ENCODE data around the gene PRAMEF7. TPM values are rescaled to one million over a fixed set of nuclear protein-coding genes. Genes with fewer than 3 reads are reported as not detected.
"Not testable (repeated sequence)": the region's sequence is repeated elsewhere in the genome, so short reads cannot be mapped to it uniquely, and the experiment has no call there.

The PRAMEF7 gene
- total RNA-seq (not detected), total RNA-seq (0 reads per million in 29 experiments)
- not detected for total RNA-seq (2013)

GRCh38 chr1:12916310-12916709 is at the start of gene PRAMEF7:
Gene PRAMEF7 (plus strand): TSS chr1:12916610. CDS start chr1:12917693, 1,083 bp downstream.
- ATAC-seq (replicated peaks in 1 of 4); H3K4me3 ChIP-seq (ENCODE audit: control insufficient read depth in 1 of 2, extremely low read depth in 1 of 2, low read length in 1 of 2); H3K27me3 Mint-ChIP-seq; POLR2A ChIA-PET; CTCF ChIA-PET; H3K27ac ChIP-seq (ENCODE audit: low read length); H3K4me1 Mint-ChIP-seq; H3K4me3 Mint-ChIP-seq; H3K27ac Mint-ChIP-seq; H3K4me1 ChIP-seq (ENCODE audit: control insufficient read depth in 1 of 2, extremely low read depth in 1 of 2, insufficient read depth in 2 of 2, low read length in 2 of 2); DNase-seq; H3K36me3 ChIP-seq (ENCODE audit: control insufficient read depth in 2 of 2, extremely low read depth in 1 of 2, insufficient read depth in 1 of 2, low read length in 1 of 2); H3K9me3 Mint-ChIP-seq; H3K9me3 ChIP-seq; H3K27me3 ChIP-seq (replicated peaks in 1 of 2; ENCODE audit: control insufficient read depth in 2 of 2, extremely low read depth in 1 of 2, insufficient read depth in 2 of 2, low read length in 1 of 2); H3K36me3 Mint-ChIP-seq: not testable (repeated sequence)
- WGBS (ENCODE audit: insufficient coverage): no CpG with 5 or more reads among the region's 1 CpG

- H3K4me3 ChIP-seq (ENCODE audit: control insufficient read depth in 1 of 2, extremely low read depth in 1 of 2, low read length in 1 of 2); H3K27me3 ChIP-seq (replicated peaks in 1 of 2; ENCODE audit: control insufficient read depth in 2 of 2, extremely low read depth in 1 of 2, insufficient read depth in 2 of 2, low read length in 1 of 2); H3K27ac ChIP-seq (ENCODE audit: low read length); H3K9me3 ChIP-seq; H3K4me3 Mint-ChIP-seq; H3K27me3 Mint-ChIP-seq; POLR2A ChIA-PET; H3K4me1 ChIP-seq (ENCODE audit: control insufficient read depth in 1 of 2, extremely low read depth in 1 of 2, insufficient read depth in 2 of 2, low read length in 2 of 2); CTCF ChIA-PET; H3K9me3 Mint-ChIP-seq; H3K36me3 ChIP-seq (ENCODE audit: control insufficient read depth in 2 of 2, extremely low read depth in 1 of 2, insufficient read depth in 1 of 2, low read length in 1 of 2); H3K36me3 Mint-ChIP-seq; H3K27ac Mint-ChIP-seq; DNase-seq; ATAC-seq (replicated peaks in 1 of 4); H3K4me1 Mint-ChIP-seq: not testable (repeated sequence)
- no CpG with 5 or more reads among the region's 4 CpGs for WGBS (ENCODE audit: insufficient coverage)
These were observed 38.0 kb upstream of the PRAMEF7 start for GRCh38 chr1:12878453-12878852.

GRCh38 chr1:12886101-12886500 is 30.3 kb upstream of the PRAMEF7 start, which contains the start of gene PRAMEF4:
Gene PRAMEF4 (minus strand): TSS chr1:12886201. CDS start chr1:12883394, 2,807 bp downstream.
- H3K36me3 ChIP-seq (ENCODE audit: control insufficient read depth in 2 of 2, extremely low read depth in 1 of 2, insufficient read depth in 1 of 2, low read length in 1 of 2): not testable (repeated sequence)

GRCh38 chr1:12898170-12898569 is 18.2 kb upstream of the PRAMEF7 start, which contains the start of gene PRAMEF10:
Gene PRAMEF10 (minus strand): TSS chr1:12898270. CDS start chr1:12895847, 2,423 bp downstream.
- CTCF ChIA-PET; DNase-seq; ATAC-seq (replicated peaks in 1 of 4); H3K4me1 Mint-ChIP-seq; H3K4me1 ChIP-seq (ENCODE audit: control insufficient read depth in 1 of 2, extremely low read depth in 1 of 2, insufficient read depth in 2 of 2, low read length in 2 of 2); H3K27ac Mint-ChIP-seq; H3K4me3 Mint-ChIP-seq; H3K27me3 ChIP-seq (replicated peaks in 1 of 2; ENCODE audit: control insufficient read depth in 2 of 2, extremely low read depth in 1 of 2, insufficient read depth in 2 of 2, low read length in 1 of 2); H3K27ac ChIP-seq (ENCODE audit: low read length); H3K9me3 Mint-ChIP-seq; H3K36me3 Mint-ChIP-seq; POLR2A ChIA-PET; H3K9me3 ChIP-seq; H3K36me3 ChIP-seq (ENCODE audit: control insufficient read depth in 2 of 2, extremely low read depth in 1 of 2, insufficient read depth in 1 of 2, low read length in 1 of 2); H3K4me3 ChIP-seq (ENCODE audit: control insufficient read depth in 1 of 2, extremely low read depth in 1 of 2, low read length in 1 of 2); H3K27me3 Mint-ChIP-seq: not testable (repeated sequence)
- WGBS (ENCODE audit: insufficient coverage): no CpG with 5 or more reads among the region's 1 CpG

More at GRCh38 chr1:12886101-12886500, 30.3 kb upstream of the PRAMEF7 start, which contains the start of gene PRAMEF4:
- DNase-seq; H3K27ac Mint-ChIP-seq; H3K27me3 Mint-ChIP-seq; H3K27ac ChIP-seq (ENCODE audit: low read length); H3K4me3 ChIP-seq (ENCODE audit: control insufficient read depth in 1 of 2, extremely low read depth in 1 of 2, low read length in 1 of 2); H3K4me3 Mint-ChIP-seq; CTCF ChIA-PET; POLR2A ChIA-PET; H3K9me3 Mint-ChIP-seq; ATAC-seq (replicated peaks in 1 of 4); H3K9me3 ChIP-seq; H3K4me1 Mint-ChIP-seq; H3K27me3 ChIP-seq (replicated peaks in 1 of 2; ENCODE audit: control insufficient read depth in 2 of 2, extremely low read depth in 1 of 2, insufficient read depth in 2 of 2, low read length in 1 of 2); H3K36me3 Mint-ChIP-seq; H3K4me1 ChIP-seq (ENCODE audit: control insufficient read depth in 1 of 2, extremely low read depth in 1 of 2, insufficient read depth in 2 of 2, low read length in 2 of 2): not testable (repeated sequence)
- WGBS (ENCODE audit: insufficient coverage): no CpG with 5 or more reads among the region's 3 CpGs

- H3K9me3 Mint-ChIP-seq; H3K27me3 ChIP-seq (replicated peaks in 1 of 2; ENCODE audit: control insufficient read depth in 2 of 2, extremely low read depth in 1 of 2, insufficient read depth in 2 of 2, low read length in 1 of 2); H3K4me3 Mint-ChIP-seq; H3K27ac ChIP-seq (ENCODE audit: low read length); H3K27ac Mint-ChIP-seq; ATAC-seq (replicated peaks in 1 of 4); CTCF ChIA-PET; H3K9me3 ChIP-seq; H3K4me3 ChIP-seq (ENCODE audit: control insufficient read depth in 1 of 2, extremely low read depth in 1 of 2, low read length in 1 of 2); H3K27me3 Mint-ChIP-seq; H3K4me1 Mint-ChIP-seq; H3K4me1 ChIP-seq (ENCODE audit: control insufficient read depth in 1 of 2, extremely low read depth in 1 of 2, insufficient read depth in 2 of 2, low read length in 2 of 2); DNase-seq; H3K36me3 ChIP-seq (ENCODE audit: control insufficient read depth in 2 of 2, extremely low read depth in 1 of 2, insufficient read depth in 1 of 2, low read length in 1 of 2); POLR2A ChIA-PET; H3K36me3 Mint-ChIP-seq: not testable (repeated sequence)
These were observed 17.2 kb upstream of the PRAMEF7 start for GRCh38 chr1:12899186-12899585.

GRCh38 chr1:12903793-12904572 is 12.4 kb upstream of the PRAMEF7 start:
- H3K27ac ChIP-seq (ENCODE audit: low read length); H3K27me3 Mint-ChIP-seq; H3K4me1 ChIP-seq (ENCODE audit: control insufficient read depth in 1 of 2, extremely low read depth in 1 of 2, insufficient read depth in 2 of 2, low read length in 2 of 2); CTCF ChIA-PET; ATAC-seq (replicated peaks in 1 of 4); H3K36me3 ChIP-seq (ENCODE audit: control insufficient read depth in 2 of 2, extremely low read depth in 1 of 2, insufficient read depth in 1 of 2, low read length in 1 of 2); H3K4me3 Mint-ChIP-seq; H3K9me3 ChIP-seq; H3K9me3 Mint-ChIP-seq; H3K4me1 Mint-ChIP-seq; POLR2A ChIA-PET; DNase-seq; H3K27me3 ChIP-seq (replicated peaks in 1 of 2; ENCODE audit: control insufficient read depth in 2 of 2, extremely low read depth in 1 of 2, insufficient read depth in 2 of 2, low read length in 1 of 2); H3K36me3 Mint-ChIP-seq; H3K27ac Mint-ChIP-seq; H3K4me3 ChIP-seq (ENCODE audit: control insufficient read depth in 1 of 2, extremely low read depth in 1 of 2, low read length in 1 of 2): not testable (repeated sequence)
- WGBS (ENCODE audit: insufficient coverage): no CpG with 5 or more reads among the region's 5 CpGs

GRCh38 chr1:12921749-12922148 is 5.3 kb downstream of the PRAMEF7 start:
- CTCF ChIA-PET, H3K27me3 Mint-ChIP-seq: not testable (repeated sequence)

More at GRCh38 chr1:12921749-12922148, 5.3 kb downstream of the PRAMEF7 start:
- H3K36me3 Mint-ChIP-seq; H3K4me3 ChIP-seq (ENCODE audit: control insufficient read depth in 1 of 2, extremely low read depth in 1 of 2, low read length in 1 of 2); H3K36me3 ChIP-seq (ENCODE audit: control insufficient read depth in 2 of 2, extremely low read depth in 1 of 2, insufficient read depth in 1 of 2, low read length in 1 of 2); ATAC-seq (replicated peaks in 1 of 4); H3K4me1 ChIP-seq (ENCODE audit: control insufficient read depth in 1 of 2, extremely low read depth in 1 of 2, insufficient read depth in 2 of 2, low read length in 2 of 2); H3K4me3 Mint-ChIP-seq; H3K9me3 Mint-ChIP-seq; H3K27me3 ChIP-seq (replicated peaks in 1 of 2; ENCODE audit: control insufficient read depth in 2 of 2, extremely low read depth in 1 of 2, insufficient read depth in 2 of 2, low read length in 1 of 2); H3K27ac Mint-ChIP-seq; DNase-seq; H3K9me3 ChIP-seq; POLR2A ChIA-PET; H3K27ac ChIP-seq (ENCODE audit: low read length); H3K4me1 Mint-ChIP-seq: not testable (repeated sequence)
- no CpG with 5 or more reads among the region's 2 CpGs for WGBS (ENCODE audit: insufficient coverage)
